WERI-Rb-1 (cell line): ENCODE results near the gene UGT1A7.

ENCODE experiments used
- DNase-seq: peaks from one replicate; pipeline ENCODE4 v3.0.0-alpha.2; 2020
- H3K27ac ChIP-seq: fragments of 250-450 bp; sonication (Bioruptor Pico); 2 replicates; pipeline ENCODE4 v1.5.1; 2020; ENCODE audit warnings: mild to moderate bottlenecking, moderate library complexity
- H3K27me3 ChIP-seq: fragments of 250-450 bp; sonication (Bioruptor Pico); 2 replicates; pipeline ENCODE4 v1.5.1; 2021; ENCODE audit warnings: mild to moderate bottlenecking, low read depth, moderate library complexity; ENCODE audit not compliant: insufficient read depth, severe bottlenecking
- H3K36me3 ChIP-seq: fragments of 250-450 bp; sonication (Bioruptor Pico); 2 replicates; pipeline ENCODE4 v1.5.1; 2020; ENCODE audit warnings: mild to moderate bottlenecking, moderate library complexity
- H3K4me3 ChIP-seq: 2 replicates; pipeline ENCODE4 v1.5.1; 2011; ENCODE audit warnings: low read depth, mild to moderate bottlenecking, control low read depth, low read length
- H3K9me3 ChIP-seq: fragments of 250-450 bp; sonication (Bioruptor Pico); 2 replicates; pipeline ENCODE4 v1.5.1; 2021; ENCODE audit warnings: mild to moderate bottlenecking, moderate library complexity; ENCODE audit not compliant: severe bottlenecking
- CTCF ChIP-seq: IDR thresholded peaks from 2 replicates; pipeline ENCODE4 v1.5.1; 2011; ENCODE audit warnings: low read depth, mild to moderate bottlenecking, control low read depth, inconsistent platforms, low read length

UGT1A7 gene

DNA sequence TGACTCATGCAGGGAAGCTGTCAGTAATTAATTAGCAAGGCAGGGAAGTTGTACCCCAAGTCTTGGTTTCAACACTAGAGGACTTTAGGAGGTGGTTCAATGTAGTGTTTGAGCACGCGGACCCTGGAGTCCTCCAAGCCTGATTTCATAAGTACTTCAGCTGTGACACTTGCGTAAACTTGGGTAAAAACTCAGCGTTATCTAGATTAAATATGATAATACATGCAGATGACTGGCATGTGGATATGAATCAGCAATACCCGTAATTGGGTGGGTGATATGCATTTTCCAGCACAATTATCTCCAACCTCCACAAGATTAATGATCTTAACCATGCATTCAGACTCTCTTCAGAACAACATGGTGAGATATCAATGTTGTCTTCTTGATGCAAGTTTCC lies 5.2 kb downstream of the UGT1A7 start:
- Histone ChIP-seq H3K27ac (no peak overlapping the region), H3K36me3 (no peaks in the 10 kb centered on the region), H3K27me3 (no peaks in the 10 kb centered on the region), H3K9me3 (no peaks in the 10 kb centered on the region), H3K4me3 (no peak overlapping the region)
- no peak for DNase-seq
- no peak for TF ChIP-seq CTCF

GRCh38 chr2:233688341-233688740 lies 6.6 kb downstream of the UGT1A7 start:
- Histone ChIP-seq H3K27ac (no peak overlapping the region), H3K4me3 (no peak overlapping the region), H3K9me3 (no peaks in the 10 kb centered on the region), H3K27me3 (no peaks in the 10 kb centered on the region), H3K36me3 (no peaks in the 10 kb centered on the region)
- TF ChIP-seq CTCF, result no peak
- no peak for DNase-seq

DNA sequence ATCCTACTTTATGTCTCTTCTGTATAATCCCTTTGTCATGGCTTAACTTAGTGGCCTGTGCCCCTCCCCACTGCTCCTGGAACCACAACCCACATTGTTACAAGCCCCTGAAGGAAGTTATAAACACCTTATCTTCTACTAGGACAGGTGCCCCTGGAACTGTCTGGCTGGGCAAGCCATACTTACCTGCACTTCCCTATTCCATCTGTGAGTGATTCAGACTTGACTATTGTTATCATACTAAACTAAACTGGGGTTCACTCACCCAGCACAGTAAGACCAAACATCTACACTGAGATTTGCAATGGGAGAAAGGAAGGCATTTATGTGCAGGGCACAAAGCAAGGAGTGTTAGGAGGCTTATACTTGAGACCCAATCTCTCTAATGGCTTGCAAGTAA lies 7.3 kb downstream of the UGT1A7 start:
- no peaks in the 10 kb centered on the region for H3K36me3 ChIP-seq
- H3K9me3 ChIP-seq, result no peaks in the 10 kb centered on the region
- no peak for DNase-seq
- H3K27ac ChIP-seq, result no peak overlapping the region
- H3K4me3 ChIP-seq, result no peak overlapping the region
- no peaks in the 10 kb centered on the region for H3K27me3 ChIP-seq
- TF ChIP-seq CTCF, result no peak

- H3K9me3 ChIP-seq, result no peaks in the 10 kb centered on the region
- no peak for TF ChIP-seq CTCF
- no peak for DNase-seq
- H3K36me3 ChIP-seq, result no peaks in the 10 kb centered on the region
- H3K4me3 ChIP-seq, result no peak overlapping the region
- no peaks in the 10 kb centered on the region for H3K27me3 ChIP-seq
- no peak overlapping the region for H3K27ac ChIP-seq
Measured at GRCh38 chr2:233689501-233689900, 7.8 kb downstream of the UGT1A7 start.

- H3K9me3 ChIP-seq, result no peaks in the 10 kb centered on the region
- no peaks in the 10 kb centered on the region for H3K36me3 ChIP-seq
- no peak overlapping the region for H3K27ac ChIP-seq
- no peak overlapping the region for H3K4me3 ChIP-seq
- no peak for TF ChIP-seq CTCF
- DNase-seq, result no peak
- no peaks in the 10 kb centered on the region for H3K27me3 ChIP-seq
Measured at GRCh38 chr2:233690444-233690843, 8.7 kb downstream of the UGT1A7 start.
